WI38 (cell line): ENCODE measurements around the gene SKI.
"Not testable (repeated sequence)": the region's sequence is repeated elsewhere in the genome, so short reads cannot be mapped to it uniquely, and the experiment has no call there.

Experiments
- H3K4me3 ChIP-seq: 2 replicates; pipeline ENCODE4 v1.5.1; 2011; ENCODE audit warnings: low read depth, mild to moderate bottlenecking, control low read depth, low read length
- CTCF ChIP-seq: IDR thresholded peaks from 2 replicates; pipeline ENCODE4 v1.5.1; 2012; ENCODE audit warnings: low read depth, mild to moderate bottlenecking, control low read depth, low read length

Gene SKI

GRCh38 chr1:2242814-2243725 lies 15.0 kb downstream of the SKI start:
- no peak for TF ChIP-seq CTCF
- no peak overlapping the region for H3K4me3 ChIP-seq

DNA sequence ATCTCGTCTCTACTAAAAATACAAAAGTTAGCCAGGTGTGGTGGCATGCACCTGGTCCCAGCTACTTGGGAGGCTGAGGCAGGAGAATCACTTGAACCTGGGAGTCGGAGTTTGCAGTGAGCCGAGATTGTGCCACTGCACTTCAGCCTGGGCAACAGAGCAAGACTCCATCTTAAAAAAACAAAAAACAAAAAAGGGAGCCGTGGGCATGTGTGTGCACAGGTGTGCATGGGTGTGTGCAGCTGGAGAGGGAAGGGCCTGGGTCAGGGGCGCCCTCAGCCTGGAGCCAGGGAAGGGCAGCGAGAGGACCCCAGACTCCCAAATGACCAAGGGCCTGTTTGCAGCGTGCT lies 18.9 kb downstream of the SKI start:
- not testable (repeated sequence) for H3K4me3 ChIP-seq

GRCh38 chr1:2247760-2248126 lies 19.6 kb downstream of the SKI start:
- TF ChIP-seq CTCF = no peak

DNA sequence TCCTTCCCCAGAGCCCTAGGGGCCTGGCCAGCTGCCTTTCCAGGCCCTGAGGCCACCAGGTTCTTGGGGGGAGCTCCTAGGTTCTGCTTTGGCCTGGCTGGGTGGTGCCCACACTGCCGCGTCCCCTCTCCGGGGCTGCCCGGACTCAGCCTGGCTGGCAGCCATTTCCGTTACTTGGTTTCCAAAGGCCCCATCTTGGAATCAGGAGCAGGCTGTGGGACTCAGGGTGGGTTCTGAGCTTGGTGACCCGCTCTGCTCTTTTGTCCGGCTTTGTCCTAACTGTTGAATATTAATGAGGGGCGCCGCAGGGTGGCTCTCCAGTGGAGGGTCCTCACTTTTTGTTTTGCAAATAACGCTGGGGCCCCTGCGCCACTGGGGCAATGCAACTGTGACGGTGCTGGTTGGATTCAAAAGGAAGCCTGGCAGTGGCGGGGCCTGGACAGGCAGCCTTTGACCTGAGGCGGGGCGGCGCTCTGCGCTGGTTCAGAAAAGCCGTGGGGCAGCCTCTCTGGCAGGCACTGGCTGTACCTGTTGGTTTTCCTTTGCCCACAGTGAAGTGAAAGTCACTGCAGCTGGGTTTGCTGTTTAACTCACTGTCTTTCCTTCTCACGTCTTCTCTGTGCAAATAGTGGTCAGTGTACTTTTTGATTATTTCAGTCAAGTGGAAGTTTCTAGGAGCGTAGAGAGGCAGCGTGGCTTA lies 20.2 kb downstream of the SKI start:
- no peak for TF ChIP-seq CTCF
- no peak overlapping the region for H3K4me3 ChIP-seq

More at GRCh38 chr1:2247760-2248126, 19.6 kb downstream of the SKI start:
- no peak overlapping the region for H3K4me3 ChIP-seq

DNA sequence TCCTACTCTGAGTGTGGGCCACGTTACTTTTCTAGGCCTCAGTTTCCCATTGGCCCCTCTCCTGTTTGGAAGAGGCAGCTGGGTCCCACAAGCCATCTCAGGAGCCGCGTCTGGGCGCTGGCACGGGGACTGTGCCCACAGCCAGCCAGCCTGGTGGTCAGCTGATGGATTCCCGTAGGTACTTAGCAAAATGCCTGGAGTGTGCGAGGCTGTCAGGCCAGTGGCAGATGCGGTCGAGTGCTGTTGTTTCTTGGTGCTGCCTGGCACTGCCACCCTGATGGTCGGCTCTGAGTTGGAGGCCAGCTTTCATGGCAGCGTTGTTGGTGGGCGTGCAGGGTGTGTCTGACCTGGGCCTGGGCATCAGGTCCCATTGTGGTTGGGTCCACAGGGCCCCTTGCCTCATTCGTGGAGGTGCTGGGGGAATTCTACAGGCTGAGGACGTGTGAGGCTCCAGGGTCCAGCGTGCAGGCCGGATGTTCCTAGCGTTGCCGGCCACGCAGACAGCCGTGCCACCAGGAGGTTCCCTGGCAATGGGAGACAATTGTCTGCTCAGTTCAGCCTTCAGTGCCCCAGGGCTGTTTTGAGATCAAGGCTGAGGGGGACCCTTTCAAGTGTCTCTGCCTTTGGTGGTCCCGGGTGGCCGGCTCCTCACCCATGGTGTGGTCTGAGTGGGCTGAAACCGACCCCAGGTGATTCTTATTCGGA lies 20.9 kb downstream of the SKI start:
- H3K4me3 ChIP-seq = no peak overlapping the region

GRCh38 chr1:2249559-2249906 lies 21.4 kb downstream of the SKI start:
- H3K4me3 ChIP-seq = no peak overlapping the region
- no peak for TF ChIP-seq CTCF

More for the DNA sequence above, 20.9 kb downstream of the SKI start:
- no peak for TF ChIP-seq CTCF

- no peak for TF ChIP-seq CTCF
- H3K4me3 ChIP-seq = no peak overlapping the region
These were observed 22.7 kb downstream of the SKI start for GRCh38 chr1:2250721-2251281.
